Omental fat pad (tissue), 4 donors: Measurements from ENCODE around the gene PDRG1. TPM values are rescaled to one million over a fixed set of nuclear protein-coding genes. Genes with fewer than 3 reads are reported as not detected.

ENCODE experiments used
- ATAC-seq: fragments of 150-250 bp; one replicate; pipeline ENCODE4 v1.9.1; 2016; ENCODE audit warnings: mild to moderate bottlenecking, moderate library complexity; ENCODE audit not compliant: low FRiP score
- DNase-seq: peaks from one replicate; pipeline ENCODE4 v3.0.0-alpha.2; 2019; ENCODE audit warnings: low spot score
- CTCF ChIP-seq, 3 donors: fragments of 450-650 bp; IDR thresholded peaks; one replicate each; pipeline ENCODE4 v1.5.1; 2016 to 2017; ENCODE audit warnings: antibody characterized with exemption in 3 of 3, mild to moderate bottlenecking in 3 of 3, moderate library complexity in 2 of 3
- total RNA-seq, 4 donors: library from RNA; depleted of rRNA; stranded (reverse); fragments of >200 nt; gene quantifications; one replicate each; pipeline ENCODE4 v1.1.0, GENCODE V29; 2016

PDRG1 gene
- total RNA-seq, 4 donors from 2014 or later: 6.7 to 9.2 (median 7.4) TPM

DNA sequence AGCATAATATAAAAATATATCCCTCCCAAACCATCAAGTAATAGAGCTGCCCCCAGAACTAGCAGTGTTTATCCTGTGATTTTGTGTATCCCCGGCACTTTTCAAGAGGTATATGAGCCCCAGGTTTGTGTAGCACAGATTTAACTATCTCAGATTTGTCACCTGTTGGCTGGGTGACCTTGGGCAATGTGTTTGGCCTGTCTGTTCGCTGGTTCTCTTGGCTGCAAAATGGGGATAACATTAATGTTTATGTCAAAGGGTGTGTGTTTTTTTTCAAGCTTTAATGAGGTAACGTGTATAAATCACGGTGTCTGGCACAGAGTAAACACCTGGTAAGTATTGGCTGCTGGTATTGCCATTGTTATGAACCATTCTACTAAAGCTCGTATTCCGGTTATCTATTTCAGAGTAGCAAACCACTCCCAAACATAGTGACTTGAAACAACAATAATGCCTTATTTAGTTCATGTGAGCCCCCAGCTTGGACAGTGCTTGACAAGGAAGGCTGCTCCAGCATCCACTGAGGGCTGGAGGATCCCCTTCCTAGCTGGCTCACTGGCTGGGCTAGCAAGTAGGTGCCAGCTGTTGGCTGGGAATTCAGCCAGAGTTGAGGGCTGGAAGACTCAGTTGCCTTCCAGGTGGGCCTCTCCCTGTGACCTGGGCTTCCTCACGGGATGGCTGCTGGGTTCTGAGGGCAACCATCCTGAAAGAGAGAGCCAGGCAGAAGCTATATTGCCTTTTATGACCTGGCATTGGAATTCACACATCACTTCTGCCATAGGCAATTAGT lies 36.2 kb downstream of the PDRG1 start:
- ATAC-seq: no peak
- TF ChIP-seq CTCF (IDR thresholded peaks at IDR 0.05): no peak
- no peak for DNase-seq

- ATAC-seq (no peak), DNase-seq (no peak)
- no peak for TF ChIP-seq CTCF (IDR thresholded peaks at IDR 0.05)
Observed at GRCh38 chr20:31914170-31914569, 37.7 kb downstream of the PDRG1 start.

DNA sequence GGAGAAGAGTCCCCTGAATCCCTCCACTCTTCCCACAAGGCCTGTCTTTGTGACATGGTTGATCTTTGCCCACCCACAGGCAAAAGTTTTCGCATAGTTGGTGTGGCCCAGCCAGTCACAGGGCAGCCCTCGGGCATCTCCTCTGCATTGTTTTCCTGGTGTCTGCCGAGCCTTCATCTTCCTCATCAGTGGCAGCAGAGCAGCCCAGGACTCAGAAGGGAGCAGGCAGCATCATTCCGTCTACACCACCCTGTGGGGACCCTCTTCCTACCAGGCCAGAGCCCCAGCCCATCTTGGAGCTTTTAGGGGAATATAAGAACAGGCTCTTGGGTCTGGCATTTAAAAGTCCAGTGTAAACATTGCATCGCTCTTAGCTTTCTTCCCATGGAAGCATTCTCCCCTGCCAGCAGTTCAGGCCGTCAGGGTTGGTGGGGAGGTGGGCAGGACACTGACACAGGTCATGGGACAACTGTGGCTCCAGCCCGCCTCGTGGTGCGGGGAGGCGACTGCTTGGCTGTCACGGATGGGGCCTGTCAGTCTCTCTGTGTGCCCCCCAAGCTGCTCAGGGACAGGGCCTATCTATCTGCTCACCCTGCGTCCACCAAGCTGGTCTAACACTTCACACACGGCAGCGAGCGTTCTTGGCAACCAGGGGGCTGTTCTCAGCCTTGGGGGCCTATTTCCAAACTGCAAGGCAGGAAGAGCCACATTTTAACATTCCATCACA lies 38.3 kb downstream of the PDRG1 start:
- DNase-seq (no peak), ATAC-seq (no peak)
- no peak for TF ChIP-seq CTCF (IDR thresholded peaks at IDR 0.05)

DNA sequence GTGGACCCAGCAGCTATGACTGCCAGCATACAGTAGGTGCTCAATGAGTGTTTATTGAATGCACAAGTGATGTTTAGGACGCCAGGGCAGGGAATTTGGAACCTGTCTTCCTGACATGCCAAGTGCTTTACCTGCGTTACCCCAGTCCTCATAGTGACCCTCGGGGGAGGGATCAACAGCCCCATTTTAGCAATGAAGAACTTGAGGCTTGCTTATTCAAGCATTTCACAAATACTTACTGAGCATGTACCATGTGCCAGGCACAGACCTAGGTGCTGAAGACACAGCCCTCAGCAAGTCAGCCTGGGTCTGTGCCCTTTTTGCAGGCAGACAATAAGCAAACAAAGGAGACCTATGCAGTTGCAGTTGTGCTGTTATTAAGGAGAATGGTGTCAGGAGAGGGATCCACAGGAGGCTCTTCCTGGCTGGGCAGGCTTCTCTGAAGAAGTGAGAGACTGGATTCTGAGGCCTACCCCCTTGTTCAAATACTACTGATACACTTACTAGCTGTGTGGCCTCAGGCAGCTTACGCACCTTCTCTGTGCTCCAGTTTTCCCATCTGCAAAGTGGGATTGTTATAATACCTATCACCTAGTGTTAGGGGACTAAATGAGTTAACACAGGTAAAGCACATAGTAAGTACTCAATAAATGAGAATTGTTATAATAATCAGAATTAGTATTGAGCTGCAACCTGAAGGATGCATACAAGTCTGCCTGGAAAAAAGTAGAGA lies 41.6 kb downstream of the PDRG1 start:
- ATAC-seq (no peak), DNase-seq (no peak)
- TF ChIP-seq CTCF (IDR thresholded peaks at IDR 0.05): no peak

DNA sequence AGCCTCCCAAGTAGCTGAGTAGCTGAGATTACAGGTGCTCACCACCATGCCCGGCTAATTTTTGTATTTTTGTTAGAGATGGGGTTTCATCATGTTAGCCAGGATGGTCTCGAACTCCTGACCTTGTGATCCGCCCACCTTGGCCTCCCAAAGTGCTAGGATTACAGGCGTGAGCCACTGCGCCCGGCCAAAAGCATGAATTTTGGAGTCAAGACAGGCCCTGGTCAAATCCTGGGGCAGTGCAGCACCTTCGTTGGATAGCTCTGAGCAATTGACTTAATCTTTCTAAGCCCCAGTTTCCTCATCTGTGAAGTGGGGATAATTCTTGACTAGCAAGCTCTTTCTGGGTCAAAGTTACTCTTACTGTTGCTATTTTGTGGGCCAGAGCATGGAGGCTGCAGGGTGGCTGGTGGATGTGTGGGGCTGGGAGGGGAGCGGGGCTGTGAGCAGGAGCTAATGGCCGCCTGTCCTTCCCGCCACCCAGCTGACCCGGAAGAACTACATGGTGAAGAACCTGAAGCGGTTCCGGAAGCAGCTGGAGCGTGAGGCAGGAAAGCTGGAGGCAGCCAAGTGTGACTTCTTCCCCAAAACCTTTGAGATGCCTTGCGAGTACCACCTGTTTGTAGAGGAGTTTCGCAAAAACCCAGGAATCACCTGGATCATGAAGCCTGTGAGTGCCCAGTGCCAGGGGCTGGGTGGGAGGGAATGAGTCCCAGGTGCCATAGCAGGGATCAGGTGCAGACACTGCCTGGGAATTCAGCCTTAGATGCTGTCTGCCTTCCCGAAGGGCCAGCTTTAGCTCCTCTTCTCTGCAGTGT lies 42.4 kb downstream of the PDRG1 start:
- ATAC-seq (no peak), DNase-seq (no peak)
- no peak for TF ChIP-seq CTCF (IDR thresholded peaks at IDR 0.05)

GRCh38 chr20:31908424-31908823 lies 43.4 kb downstream of the PDRG1 start:
- ATAC-seq (no peak), DNase-seq (no peak)
- no peak for TF ChIP-seq CTCF (IDR thresholded peaks at IDR 0.05)
